ENCODE measurements around the gene GATAD2A.

The GATAD2A gene

GRCh38 chr19:19543640-19544039 lies 138.2 kb downstream of the GATAD2A start:
- no peak for DNase-seq (ENCODE audit: low read depth in 2 of 2)

GRCh38 chr19:19544257-19544953 lies 138.9 kb downstream of the GATAD2A start:
- DNase-seq (ENCODE audit: low read depth in 2 of 2), result no peak

- DNase-seq (ENCODE audit: low read depth in 2 of 2), result no peak
Measured at GRCh38 chr19:19544954-19545591, 139.6 kb downstream of the GATAD2A start.

- DNase-seq (ENCODE audit: low read depth in 2 of 2), result no peak
Measured at GRCh38 chr19:19545707-19546106, 140.2 kb downstream of the GATAD2A start.

GRCh38 chr19:19546751-19547162 lies 141.3 kb downstream of the GATAD2A start:
- no peak for DNase-seq (ENCODE audit: low read depth in 2 of 2)

- no peak for DNase-seq (ENCODE audit: low read depth in 2 of 2)
Measured at GRCh38 chr19:19547674-19548336, 142.3 kb downstream of the GATAD2A start.

GRCh38 chr19:19548915-19549759 lies 143.7 kb downstream of the GATAD2A start:
- DNase-seq (ENCODE audit: low read depth in 2 of 2), result no peak

GRCh38 chr19:19549804-19550464 lies 144.5 kb downstream of the GATAD2A start:
- no peak for DNase-seq (ENCODE audit: low read depth in 2 of 2)

- no peak for DNase-seq (ENCODE audit: low read depth in 2 of 2)
Measured at GRCh38 chr19:19550485-19550929, 145.0 kb downstream of the GATAD2A start.

- no peak for DNase-seq (ENCODE audit: low read depth in 2 of 2)
Measured at GRCh38 chr19:19550972-19551852, 145.7 kb downstream of the GATAD2A start.

- DNase-seq (ENCODE audit: low read depth in 2 of 2), result no peak
Measured at GRCh38 chr19:19551853-19552192, 146.3 kb downstream of the GATAD2A start.

- DNase-seq (ENCODE audit: low read depth in 2 of 2), result no peak
Measured at GRCh38 chr19:19552798-19553197, 147.3 kb downstream of the GATAD2A start.

GRCh38 chr19:19553670-19554069 lies 148.2 kb downstream of the GATAD2A start:
- DNase-seq (ENCODE audit: low read depth in 2 of 2), result no peak

- peak; percentile 24 to 45 for DNase-seq (ENCODE audit: low read depth in 2 of 2)
Measured at GRCh38 chr19:19554074-19555023, 148.9 kb downstream of the GATAD2A start.

- no peak for DNase-seq (ENCODE audit: low read depth in 2 of 2)
Measured at GRCh38 chr19:19558055-19558454, 152.6 kb downstream of the GATAD2A start.

Data from stimulated activated CD4-positive, alpha-beta T cell treated with anti-CD3 and anti-CD28 coated beads, Interleukin-1b, Interleukin-23, amount 100 ng/mL, for 1 hour (primary cell).